SU-DHL-6 (cell line): ENCODE measurements around the gene PBX1.

Source experiments
- H2AFZ ChIP-seq: fragments of 200-600 bp; sonication (generic); 2 replicates; pipeline ENCODE4 v1.6.1; 2014; ENCODE audit warnings: low read depth, mild to moderate bottlenecking, moderate library complexity, mixed read lengths, antibody characterized with exemption, low read length; ENCODE audit not compliant: severe bottlenecking
- H3F3A ChIP-seq: fragments of 200-600 bp; shearing (Covaris generic); 2 replicates; pipeline ENCODE4 v1.6.0; 2016; ENCODE audit warnings: antibody characterized with exemption, mild to moderate bottlenecking; ENCODE audit not compliant: insufficient read depth
- H3K27ac ChIP-seq: fragments of 200-600 bp; sonication (generic); 2 replicates; pipeline ENCODE4 v1.5.1; 2016; ENCODE audit warnings: low read depth, mild to moderate bottlenecking, low read length, moderate library complexity, mixed read lengths
- H3K27me3 ChIP-seq: fragments of 200-600 bp; sonication (generic), shearing (Covaris generic); 2 replicates; pipeline ENCODE4 v1.6.0; 2014; ENCODE audit warnings: mild to moderate bottlenecking, low read length
- H3K36me3 ChIP-seq: fragments of 200-600 bp; sonication (generic); 2 replicates; pipeline ENCODE4 v1.6.1; 2014; ENCODE audit warnings: mild to moderate bottlenecking, low read length, mixed read lengths
- H3K4me2 ChIP-seq: fragments of 300-600, 200-600 bp; shearing (Covaris generic), sonication (generic); 2 replicates; pipeline ENCODE4 v1.6.0; 2014; ENCODE audit warnings: low read length, low read depth, mild to moderate bottlenecking; ENCODE audit not compliant: poor library complexity, severe bottlenecking
- H3K4me3 ChIP-seq: fragments of 200-600 bp; sonication (generic); 2 replicates; pipeline ENCODE4 v1.5.1; 2014; ENCODE audit warnings: antibody characterized with exemption, low read length, mild to moderate bottlenecking, mixed read lengths; ENCODE audit not compliant: insufficient read depth, poor library complexity, severe bottlenecking
- H3K79me2 ChIP-seq: fragments of 200-600 bp; sonication (generic); 2 replicates; pipeline ENCODE4 v1.6.1; 2014; ENCODE audit warnings: mild to moderate bottlenecking, low read length, moderate library complexity; ENCODE audit not compliant: insufficient read depth
- H3K9ac ChIP-seq: fragments of 200-600 bp; sonication (generic); 2 replicates; pipeline ENCODE4 v1.7.0; 2014; ENCODE audit warnings: mild to moderate bottlenecking, low read length
- H3K9me2 ChIP-seq: fragments of 200-600 bp; sonication (generic); replicated peaks from 2 replicates; pipeline ENCODE4 v1.6.1; 2014; ENCODE audit warnings: low read length; ENCODE audit not compliant: insufficient read depth
- H3K9me3 ChIP-seq: fragments of 200-600 bp; sonication (generic); 2 replicates; pipeline ENCODE4 v1.6.1; 2014; ENCODE audit warnings: low read length, mixed read lengths; ENCODE audit not compliant: insufficient read depth
- H4K20me1 ChIP-seq: fragments of 200-600 bp; sonication (generic); 2 replicates; pipeline ENCODE4 v1.6.1; 2014; ENCODE audit warnings: low read depth, mild to moderate bottlenecking, antibody characterized with exemption, low read length, moderate library complexity, mixed read lengths
- EZH2phosphoT487 ChIP-seq: fragments of 200-600 bp; sonication (generic), shearing (Covaris generic); conservative IDR thresholded peaks from 2 replicates; pipeline ENCODE4 v1.6.1; 2018; ENCODE audit warnings: mild to moderate bottlenecking, antibody characterized with exemption, low read length, moderate library complexity, mixed read lengths
- TF ChIP-seq, protein P1 (sequence below): fragments of 200-600 bp; sonication (generic); IDR thresholded peaks from one replicate; pipeline ENCODE4 v1.5.1; 2017; ENCODE audit warnings: antibody characterized with exemption, mild to moderate bottlenecking, low read length, moderate library complexity; ENCODE audit not compliant: insufficient read depth, poor library complexity, severe bottlenecking

Gene PBX1

DNA sequence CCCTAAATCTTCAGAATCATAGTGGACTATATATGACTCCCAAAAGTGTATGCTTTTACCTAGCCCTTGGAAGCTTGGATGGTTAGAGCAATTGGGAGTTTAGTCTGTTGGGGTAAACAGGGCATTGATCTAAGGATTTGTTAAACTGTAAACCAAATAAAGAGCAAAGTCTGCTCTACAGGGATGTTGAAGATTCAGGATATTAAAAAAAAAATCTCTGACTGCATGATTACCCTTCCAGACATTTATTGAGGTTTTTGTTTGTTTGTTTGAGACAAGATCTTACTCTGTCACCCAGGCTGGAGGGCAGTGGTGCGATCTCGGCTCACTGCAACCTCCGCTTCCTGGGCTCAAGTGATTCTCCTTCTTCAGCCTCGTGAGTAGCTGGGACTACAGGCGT lies 31.6 kb downstream of the PBX1 start:
- TF ChIP-seq, protein P1, sequence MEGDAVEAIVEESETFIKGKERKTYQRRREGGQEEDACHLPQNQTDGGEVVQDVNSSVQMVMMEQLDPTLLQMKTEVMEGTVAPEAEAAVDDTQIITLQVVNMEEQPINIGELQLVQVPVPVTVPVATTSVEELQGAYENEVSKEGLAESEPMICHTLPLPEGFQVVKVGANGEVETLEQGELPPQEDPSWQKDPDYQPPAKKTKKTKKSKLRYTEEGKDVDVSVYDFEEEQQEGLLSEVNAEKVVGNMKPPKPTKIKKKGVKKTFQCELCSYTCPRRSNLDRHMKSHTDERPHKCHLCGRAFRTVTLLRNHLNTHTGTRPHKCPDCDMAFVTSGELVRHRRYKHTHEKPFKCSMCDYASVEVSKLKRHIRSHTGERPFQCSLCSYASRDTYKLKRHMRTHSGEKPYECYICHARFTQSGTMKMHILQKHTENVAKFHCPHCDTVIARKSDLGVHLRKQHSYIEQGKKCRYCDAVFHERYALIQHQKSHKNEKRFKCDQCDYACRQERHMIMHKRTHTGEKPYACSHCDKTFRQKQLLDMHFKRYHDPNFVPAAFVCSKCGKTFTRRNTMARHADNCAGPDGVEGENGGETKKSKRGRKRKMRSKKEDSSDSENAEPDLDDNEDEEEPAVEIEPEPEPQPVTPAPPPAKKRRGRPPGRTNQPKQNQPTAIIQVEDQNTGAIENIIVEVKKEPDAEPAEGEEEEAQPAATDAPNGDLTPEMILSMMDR, result no peak
- TF ChIP-seq EZH2phosphoT487, result no peak
- Histone ChIP-seq H2AFZ (no peak overlapping the region), H3K4me2 (no peak overlapping the region), H3K4me3 (no peak overlapping the region), H3K27me3 (no peaks in the 10 kb centered on the region), H3K27ac (no peak overlapping the region), H3K79me2 (no peaks in the 10 kb centered on the region), H4K20me1 (no peaks in the 10 kb centered on the region), H3K9ac (no peak overlapping the region), H3K36me3 (no peaks in the 10 kb centered on the region), H3K9me3 (no peaks in the 10 kb centered on the region), H3F3A (no peaks in the 10 kb centered on the region), H3K9me2 (no peaks in the 10 kb centered on the region)

DNA sequence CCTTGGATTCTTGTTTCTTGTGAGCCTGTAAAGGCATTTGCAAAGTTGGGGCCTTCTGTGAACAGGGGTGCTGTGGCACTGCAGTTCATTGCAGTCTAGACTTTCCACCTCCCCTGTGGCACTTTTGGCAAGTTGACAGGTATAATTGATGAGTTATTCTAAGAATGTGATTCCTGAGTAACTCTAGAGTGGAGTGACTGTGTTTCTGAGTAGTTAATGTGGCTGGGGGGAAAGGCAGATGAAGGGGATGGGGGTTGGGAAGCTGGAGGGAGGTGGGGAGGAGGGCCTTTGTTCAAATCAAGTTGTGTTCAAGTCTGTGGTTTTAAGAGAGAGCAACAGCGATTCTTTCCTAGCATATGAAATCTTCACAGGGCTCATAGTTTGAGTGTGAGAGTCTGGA lies 32.9 kb downstream of the PBX1 start:
- Histone ChIP-seq H2AFZ (no peak overlapping the region), H3K9me2 (no peaks in the 10 kb centered on the region), H3K79me2 (no peaks in the 10 kb centered on the region), H3K9ac (no peak overlapping the region), H4K20me1 (no peaks in the 10 kb centered on the region), H3K27ac (no peak overlapping the region), H3K36me3 (no peaks in the 10 kb centered on the region), H3K27me3 (no peaks in the 10 kb centered on the region), H3F3A (no peaks in the 10 kb centered on the region), H3K4me3 (no peak overlapping the region), H3K9me3 (no peaks in the 10 kb centered on the region), H3K4me2 (no peak overlapping the region)
- no peak for TF ChIP-seq EZH2phosphoT487

DNA sequence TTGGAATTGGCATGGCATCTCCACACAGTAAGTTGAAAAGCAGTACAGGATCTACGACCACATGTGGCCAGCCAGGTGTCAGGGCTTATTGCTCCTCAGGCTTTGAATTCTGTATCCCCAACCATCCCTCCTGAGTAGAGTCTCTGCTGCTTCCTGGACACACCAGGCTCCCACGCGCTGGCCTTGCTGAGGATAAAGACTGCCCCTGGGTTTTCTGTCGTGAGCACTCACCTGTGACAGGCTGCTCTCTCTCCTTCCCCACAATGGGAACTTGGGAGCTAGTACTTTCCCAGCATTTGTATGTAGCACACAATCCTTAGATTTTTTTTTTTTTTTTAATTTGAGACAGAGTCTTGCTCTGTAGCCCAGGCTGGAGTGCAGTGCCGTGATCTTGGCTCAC lies 33.6 kb downstream of the PBX1 start:
- Histone ChIP-seq H3K9me3 (no peaks in the 10 kb centered on the region), H3K27ac (no peak overlapping the region), H3K4me3 (no peak overlapping the region), H3K4me2 (no peak overlapping the region), H3K79me2 (no peaks in the 10 kb centered on the region), H3K9ac (no peak overlapping the region), H2AFZ (no peak overlapping the region), H3K36me3 (no peaks in the 10 kb centered on the region), H3K27me3 (no peaks in the 10 kb centered on the region), H3F3A (no peaks in the 10 kb centered on the region), H3K9me2 (no peaks in the 10 kb centered on the region), H4K20me1 (no peaks in the 10 kb centered on the region)
- TF ChIP-seq, protein P1, result no peak
- no peak for TF ChIP-seq EZH2phosphoT487

DNA sequence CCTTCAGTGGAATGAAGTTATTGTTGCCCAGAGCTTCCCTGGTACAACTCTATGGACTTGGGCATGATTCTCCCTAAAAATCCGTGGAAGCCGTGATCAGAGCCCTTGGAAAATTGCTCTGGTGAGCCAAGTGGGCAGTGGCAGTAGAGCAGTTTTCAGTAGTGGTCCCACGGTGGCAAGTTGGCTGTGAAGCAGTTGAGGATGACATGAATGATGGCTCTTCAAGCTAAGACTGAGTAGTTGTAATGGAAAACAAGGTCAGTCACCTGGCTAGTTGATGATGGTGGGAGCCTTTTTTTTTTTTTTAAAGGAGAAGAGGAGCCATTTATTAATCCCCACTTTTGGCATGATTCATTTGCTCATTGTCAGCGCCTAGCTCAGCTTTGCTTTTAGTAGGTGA lies 36.2 kb downstream of the PBX1 start:
- H2AFZ ChIP-seq, result no peak overlapping the region
- H3K9me3 ChIP-seq, result no peaks in the 10 kb centered on the region
- H3K27ac ChIP-seq, result no peak overlapping the region
- no peaks in the 10 kb centered on the region for H3K9me2 ChIP-seq
- H3K9ac ChIP-seq, result no peak overlapping the region
- no peak overlapping the region for H3K4me2 ChIP-seq
- H3K4me3 ChIP-seq, result no peak overlapping the region
- H3F3A ChIP-seq, result no peaks in the 10 kb centered on the region
- no peaks in the 10 kb centered on the region for H3K27me3 ChIP-seq
- H3K36me3 ChIP-seq, result no peaks in the 10 kb centered on the region
- H4K20me1 ChIP-seq, result no peaks in the 10 kb centered on the region
- no peaks in the 10 kb centered on the region for H3K79me2 ChIP-seq
- no peak for TF ChIP-seq EZH2phosphoT487
- TF ChIP-seq, protein P1, result no peak
